K562 (cell line): ENCODE data around the gene HCRT. TPM values are rescaled to one million over a fixed set of nuclear protein-coding genes. Genes with fewer than 3 reads are reported as not detected.
A peak's percentile ranks its signal among the peaks of the same experiment; 100 is the strongest.
"Not testable (repeated sequence)": the region's sequence is repeated elsewhere in the genome, so short reads cannot be mapped to it uniquely, and the experiment has no call there.

ENCODE experiments used
- CEBPB ChIP-seq: fragments of 450-650 bp; IDR thresholded peaks from 2 replicates; pipeline ENCODE4 v1.6.1; 2016; ENCODE audit warnings: missing genetic modification characterization, missing compliant biosample characterization
- CEBPG ChIP-seq, 3 experiments: fragments of 200-800 bp in 1 of 3; sonication (Bioruptor generic) in 1 of 3; sonication (generic) in 1 of 3; formaldehyde crosslinking in 1 of 3; IDR thresholded peaks in 2 of 3; conservative IDR thresholded peaks in 1 of 3; 2 replicates each; pipeline versions ENCODE4 v1.6.1 to v1.8.0; 2016 to 2022; ENCODE audit warnings: missing compliant biosample characterization in 2 of 3, missing genetic modification characterization in 2 of 3, mild to moderate bottlenecking in 1 of 3, missing genetic modification reagents in 1 of 3
- CXXC5 ChIP-seq: fragments of 250-450 bp; sonication (Bioruptor Pico); IDR thresholded peaks from 2 replicates; pipeline ENCODE4 v1.8.0; 2022; ENCODE audit warnings: inconsistent platforms, mild to moderate bottlenecking, moderate library complexity
- DMBX1 ChIP-seq: fragments of 250-450 bp; sonication (Bioruptor Pico); IDR thresholded peaks from 2 replicates; pipeline ENCODE4 v1.8.0; 2022; ENCODE audit warnings: inconsistent platforms, mild to moderate bottlenecking, moderate library complexity, borderline replicate concordance
- MAZ ChIP-seq, 2 experiments: fragments of 450-650 bp in 1 of 2; sonication (generic) in 1 of 2; formaldehyde crosslinking; IDR thresholded peaks in 1 of 2; conservative IDR thresholded peaks in 1 of 2; 2 replicates each; pipeline versions ENCODE4 v1.4.0 to v1.5.0; 2020; ENCODE audit warnings: mild to moderate bottlenecking in 1 of 2, missing genetic modification reagents in 1 of 2
- MEF2D ChIP-seq: conservative IDR thresholded peaks from 2 replicates; pipeline ENCODE4 v1.6.1; 2016; ENCODE audit warnings: low read depth, missing genetic modification characterization, missing compliant biosample characterization
- NR2C1 ChIP-seq, 2 experiments: fragments of 450-650 bp; IDR thresholded peaks; 2 replicates each; pipeline ENCODE4 v1.6.1; 2017; ENCODE audit warnings: mild to moderate bottlenecking in 2 of 2, antibody characterized with exemption in 1 of 2, inconsistent platforms in 1 of 2, missing compliant biosample characterization in 1 of 2, missing genetic modification characterization in 1 of 2
- NR2C2 ChIP-seq, 2 experiments: fragments of 200-800 bp in 1 of 2; sonication (Bioruptor generic) in 1 of 2; sonication (generic) in 1 of 2; formaldehyde crosslinking in 1 of 2; IDR thresholded peaks; 2 replicates each; pipeline versions ENCODE4 v1.6.1 to v1.8.0; 2016 to 2022; ENCODE audit warnings: mild to moderate bottlenecking in 1 of 2, missing compliant biosample characterization in 1 of 2, missing genetic modification characterization in 1 of 2, missing genetic modification reagents in 1 of 2
- OTX1 ChIP-seq: fragments of 450-650 bp; formaldehyde crosslinking; IDR thresholded peaks from 2 replicates; pipeline ENCODE4 v1.4.0; 2022; ENCODE audit warnings: mild to moderate bottlenecking
- SMAD4 ChIP-seq: fragments of 250-450 bp; sonication (Bioruptor Pico); conservative IDR thresholded peaks from 2 replicates; pipeline ENCODE4 v1.8.0; 2021; ENCODE audit warnings: inconsistent platforms, mild to moderate bottlenecking, moderate library complexity
- SOX6 ChIP-seq: fragments of 450-650 bp; IDR thresholded peaks from 2 replicates; pipeline ENCODE4 v1.6.1; 2014; ENCODE audit warnings: mild to moderate bottlenecking
- TCF3 ChIP-seq: sonication (generic); formaldehyde crosslinking; IDR thresholded peaks from 2 replicates; pipeline ENCODE4 v1.4.0; 2020; ENCODE audit warnings: mild to moderate bottlenecking, missing genetic modification reagents
- THRB ChIP-seq: fragments of 450-650 bp; formaldehyde crosslinking; conservative IDR thresholded peaks from 2 replicates; pipeline ENCODE4 v1.4.0; 2022; ENCODE audit warnings: mild to moderate bottlenecking, missing genetic modification characterization
- TSHZ1 ChIP-seq: fragments of 250-450 bp; sonication (Bioruptor Pico); IDR thresholded peaks from 2 replicates; pipeline ENCODE4 v1.4.0; 2020; ENCODE audit warnings: mild to moderate bottlenecking, moderate library complexity
- ZNF589 ChIP-seq: fragments of 200-800 bp; sonication (Bioruptor generic); IDR thresholded peaks from 2 replicates; pipeline ENCODE4 v1.6.1; 2016; ENCODE audit warnings: low read depth, missing genetic modification characterization, missing compliant biosample characterization
- polyA plus RNA-seq, 8 experiments: library from polyadenylated mRNA; depleted of rRNA in 4 of 8; stranded (reverse) in 5 of 8; unstranded in 3 of 8; fragments of >200 nt; fragmentation: Nextera tagmentation in 2 of 8; fragmentation: Illumina TruSeq in 1 of 8; extraction: Ambion mirVana in 2 of 8; extraction: Trizol in 1 of 8; gene quantifications; 2 replicates each; pipeline versions ENCODE4 v1.2.1 to v1.2.3, GENCODE V29; 2011 to 2014; ENCODE audit warnings: inconsistent platforms in 1 of 8, missing spikeins in 1 of 8
- total RNA-seq, 7 experiments: library from RNA; depleted of rRNA in 6 of 7; stranded (reverse); fragments of >200 nt in 6 of 7; fragmentation: Illumina TruSeq in 2 of 7; extraction: Trizol in 2 of 7; gene quantifications; 2 replicates each; pipeline versions ENCODE4 v1.2.1 to v1.2.3, GENCODE V29; 2011 to 2021; ENCODE audit warnings: low replicate concordance in 1 of 7

Gene HCRT
- total and polyA plus RNA-seq, 9 of the 15 experiments (the other 6 are each of a cell fraction or from before 2014, with no cell fraction given) = not detected

- TF ChIP-seq TSHZ1 (CRISPR knock-in tag) (0 out of 2 replicates have a peak, but pooled peaks have one; percentile 34), CXXC5 (CRISPR knock-in tag) (0 out of 2 replicates have a peak, but pooled peaks have one; percentile 46), CEBPB (tag) (peak; percentile 60), OTX1 (CRISPR knock-in tag) (0 out of 2 replicates have a peak, but pooled peaks have one; percentile 24), NR2C1 (tag; IDR thresholded peaks at IDR 0.05) (peak; percentile 56; the same call in 1 of the 2 replicates), MAZ (CRISPR knock-in tag; conservative IDR thresholded peaks at IDR 0.05 in 1 of 2, IDR thresholded peaks at IDR 0.05 in 1 of 2) (0 out of 4 replicates have a peak, but pooled peaks of 1 of the 2 experiments have one; percentile 31), CEBPG (CRISPR knock-in tag; IDR thresholded peaks at IDR 0.05) (peak; percentile 85), CEBPG (tag; conservative IDR thresholded peaks at IDR 0.05 in 1 of 2, IDR thresholded peaks at IDR 0.05 in 1 of 2) (peak; percentile 82 to 96), MEF2D (tag) (peak; percentile 77), DMBX1 (peak; percentile 69), SOX6 (peak; percentile 76), ZNF589 (CRISPR knock-in tag) (peak; percentile 90; the same call in 1 of the 2 replicates), TCF3 (CRISPR knock-in tag) (peak; percentile 35; the same call in 1 of the 2 replicates), SMAD4 (CRISPR knock-in tag) (peak; percentile 71; the same call in 1 of the 2 replicates), NR2C2 (tag; IDR thresholded peaks at IDR 0.05) (peak; percentile 72), THRB (CRISPR knock-in tag) (0 out of 2 replicates have a peak, but pooled peaks have one; percentile 53)
- TF ChIP-seq NR2C1 (IDR thresholded peaks at IDR 0.05); NR2C2 (CRISPR knock-in tag; IDR thresholded peaks at IDR 0.05): not testable (repeated sequence)
Observed at GRCh38 chr17:42206153-42206612, 20.9 kb upstream of the HCRT start (continued).
